Measurements from ENCODE around the gene MED16. TPM values are rescaled to one million over a fixed set of nuclear protein-coding genes. Genes with fewer than 3 reads are reported as not detected.
A peak's percentile ranks its signal among the peaks of the same experiment; 100 is the strongest.
"Not testable (repeated sequence)": the region's sequence is repeated elsewhere in the genome, so short reads cannot be mapped to it uniquely, and the experiment has no call there.

MED16 gene
- total RNA-seq, 1 donor from 2014 or later: 46.1 TPM

- Histone ChIP-seq H3K27ac (peak overlapping the region; percentile 51), H3K27me3 (ENCODE audit: low read depth) (peaks cover 36% of the 10 kb centered on the region), H3K4me1 (peaks cover 21% of the 10 kb centered on the region), H3K36me3 (no peaks in the 10 kb centered on the region), H3K4me3 (no peak overlapping the region), H3K9me3 (no peaks in the 10 kb centered on the region)
- ATAC-seq: no peak
- no peak for TF ChIP-seq CTCF (IDR thresholded peaks at IDR 0.05)
- intact Hi-C loops (cut with DNase I): no loop called here
- DNase-seq: no peak
Observed at GRCh38 chr19:850979-851335, 42.0 kb downstream of the MED16 start.

GRCh38 chr19:850221-850978 lies 42.6 kb downstream of the MED16 start:
- Histone ChIP-seq H3K4me1 (peaks cover 21% of the 10 kb centered on the region), H3K9me3 (no peaks in the 10 kb centered on the region), H3K4me3 (no peak overlapping the region), H3K27me3 (ENCODE audit: low read depth) (peaks cover 41% of the 10 kb centered on the region), H3K27ac (peak overlapping the region; percentile 51), H3K36me3 (no peaks in the 10 kb centered on the region)
- peak; percentile 90 for DNase-seq
- TF ChIP-seq CTCF (IDR thresholded peaks at IDR 0.05): no peak
- intact Hi-C loops (cut with DNase I): no loop called here
- ATAC-seq: peak; percentile 90 to 92

- H3K36me3 ChIP-seq; H3K9me3 ChIP-seq; H3K4me3 ChIP-seq; H3K27ac ChIP-seq; intact Hi-C loops (cut with DNase I); ATAC-seq; DNase-seq: not testable (repeated sequence)
- Histone ChIP-seq H3K27me3 (ENCODE audit: low read depth) (peaks cover 48% of the 10 kb centered on the region), H3K4me1 (peaks cover 21% of the 10 kb centered on the region)
Observed at GRCh38 chr19:849195-849594, 43.8 kb downstream of the MED16 start.

- ATAC-seq (no peak), DNase-seq (no peak)
- intact Hi-C loops (cut with DNase I): no loop called here
- no peaks in the 10 kb centered on the region for H3K36me3 ChIP-seq
- H3K27me3 ChIP-seq (ENCODE audit: low read depth): peaks cover 53% of the 10 kb centered on the region
- no peaks in the 10 kb centered on the region for H3K9me3 ChIP-seq
- no peak overlapping the region for H3K4me3 ChIP-seq
- peaks cover 26% of the 10 kb centered on the region for H3K4me1 ChIP-seq
- H3K27ac ChIP-seq: no peak overlapping the region
- TF ChIP-seq CTCF (IDR thresholded peaks at IDR 0.05): no peak
Observed at GRCh38 chr19:848386-848921, 44.5 kb downstream of the MED16 start.

GRCh38 chr19:845707-846521 lies 47.1 kb downstream of the MED16 start:
- peaks cover 19% of the 10 kb centered on the region for H3K4me1 ChIP-seq
- H3K9me3 ChIP-seq: no peaks in the 10 kb centered on the region
- intact Hi-C loops (cut with DNase I): no loop called here
- no peak overlapping the region for H3K4me3 ChIP-seq
- no peaks in the 10 kb centered on the region for H3K36me3 ChIP-seq
- TF ChIP-seq CTCF (IDR thresholded peaks at IDR 0.05): no peak
- no peak overlapping the region for H3K27ac ChIP-seq
- peaks cover 51% of the 10 kb centered on the region for H3K27me3 ChIP-seq (ENCODE audit: low read depth)
- no peak for ATAC-seq
- no peak for DNase-seq
